Neural progenitor cell (in vitro differentiated cells): ENCODE results near the gene NBAS. TPM values are rescaled to one million over a fixed set of nuclear protein-coding genes. Genes with fewer than 3 reads are reported as not detected.
"Not testable (repeated sequence)": the region's sequence is repeated elsewhere in the genome, so short reads cannot be mapped to it uniquely, and the experiment has no call there.

ENCODE experiments used
- DNase-seq: peaks from one replicate; pipeline ENCODE4 v3.0.0-alpha.2; 2016; ENCODE audit warnings: low spot score
- H2AFZ ChIP-seq: fragments of 200-600 bp; sonication (generic); replicated peaks from 2 replicates; pipeline ENCODE4 v1.6.1; 2016; ENCODE audit warnings: antibody characterized with exemption
- H3F3A ChIP-seq: fragments of 200-600 bp; sonication (generic); 2 replicates; pipeline ENCODE4 v1.6.1; 2016; ENCODE audit warnings: antibody characterized with exemption, low read depth
- H3K27ac ChIP-seq: fragments of 200-600 bp; sonication (generic); 2 replicates; pipeline ENCODE4 v1.5.1; 2016; ENCODE audit warnings: mild to moderate bottlenecking
- H3K27me3 ChIP-seq: fragments of 200-600 bp; sonication (generic); 2 replicates; pipeline ENCODE4 v1.6.1; 2016; ENCODE audit warnings: mild to moderate bottlenecking, moderate library complexity
- H3K36me3 ChIP-seq: fragments of 200-600 bp; sonication (generic); 2 replicates; pipeline ENCODE4 v1.5.1; 2016
- H3K4me1 ChIP-seq: fragments of 200-600 bp; sonication (generic); 2 replicates; pipeline ENCODE4 v1.6.1; 2016; ENCODE audit warnings: mixed run types
- H3K4me2 ChIP-seq: fragments of 200-600 bp; sonication (generic); 2 replicates; pipeline ENCODE4 v1.6.1; 2016
- H3K4me3 ChIP-seq: fragments of 200-600 bp; sonication (generic); 2 replicates; pipeline ENCODE4 v1.5.1; 2016
- H3K79me2 ChIP-seq: fragments of 200-600 bp; sonication (generic); 2 replicates; pipeline ENCODE4 v1.6.1; 2016; ENCODE audit warnings: low read depth
- H3K9ac ChIP-seq: fragments of 200-600 bp; sonication (generic); 2 replicates; pipeline ENCODE4 v1.6.1; 2016
- H3K9me3 ChIP-seq: fragments of 200-600 bp; sonication (generic); 2 replicates; pipeline ENCODE4 v1.5.1; 2016; ENCODE audit warnings: low read depth
- H4K20me1 ChIP-seq: fragments of 200-600 bp; sonication (generic); 2 replicates; pipeline ENCODE4 v1.6.1; 2016; ENCODE audit warnings: low read depth
- H3K27ac Mint-ChIP-seq: 3 replicates; pipeline ENCODE4 v1.8.0; 2021; ENCODE audit warnings: mixed read lengths
- H3K27me3 Mint-ChIP-seq: 2 replicates; pipeline ENCODE4 v1.8.0; 2022; ENCODE audit warnings: low read depth, mild to moderate bottlenecking, inconsistent platforms, moderate library complexity, mixed read lengths; ENCODE audit not compliant: insufficient read depth
- H3K36me3 Mint-ChIP-seq: 3 replicates; pipeline ENCODE4 v1.8.0; 2021; ENCODE audit warnings: mixed read lengths
- H3K4me1 Mint-ChIP-seq: 3 replicates; pipeline ENCODE4 v1.8.0; 2021; ENCODE audit warnings: mixed read lengths
- H3K4me3 Mint-ChIP-seq: 3 replicates; pipeline ENCODE4 v1.8.0; 2021; ENCODE audit warnings: mild to moderate bottlenecking, moderate library complexity, mixed read lengths
- H3K9me3 Mint-ChIP-seq: 3 replicates; pipeline ENCODE4 v1.8.0; 2020; ENCODE audit warnings: mixed read lengths
- CTCF ChIP-seq: fragments of 200-600 bp; sonication (generic); IDR thresholded peaks from 2 replicates; pipeline ENCODE4 v1.5.1; 2017; ENCODE audit warnings: antibody characterized with exemption, mild to moderate bottlenecking
- EZH2 ChIP-seq: fragments of 200-600 bp; sonication (generic); IDR thresholded peaks from 2 replicates; pipeline ENCODE4 v1.6.1; 2017; ENCODE audit warnings: antibody characterized with exemption, mild to moderate bottlenecking, moderate library complexity
- EZH2phosphoT487 ChIP-seq: fragments of 200-600 bp; sonication (generic); IDR thresholded peaks from 2 replicates; pipeline ENCODE4 v1.6.1; 2017; ENCODE audit warnings: antibody characterized with exemption
- total RNA-seq: library from RNA; depleted of rRNA; stranded (reverse); fragments of >200 nt; gene quantifications from 2 replicates; pipeline ENCODE4 v1.2.3, GENCODE V29; 2015; ENCODE audit warnings: low replicate concordance

The NBAS gene
- total RNA-seq, 1 donor from 2014 or later = 58.0 TPM

- H4K20me1 ChIP-seq = no peaks in the 10 kb centered on the region
- no peaks in the 10 kb centered on the region for H3K27me3 ChIP-seq
- H3K4me3 Mint-ChIP-seq = no peak overlapping the region
- no peaks in the 10 kb centered on the region for H3F3A ChIP-seq
- H3K4me3 ChIP-seq = no peak overlapping the region
- peaks cover 6% of the 10 kb centered on the region for H3K79me2 ChIP-seq
- peaks cover 23% of the 10 kb centered on the region for H3K36me3 Mint-ChIP-seq
- DNase-seq = no peak
- peaks cover 4% of the 10 kb centered on the region for H3K36me3 ChIP-seq
- TF ChIP-seq EZH2 (no peak), CTCF (no peak)
- no peak overlapping the region for H3K27ac Mint-ChIP-seq
- no peaks in the 10 kb centered on the region for H3K4me1 Mint-ChIP-seq
- no peaks in the 10 kb centered on the region for H3K9me3 Mint-ChIP-seq
- no peaks in the 10 kb centered on the region for H3K4me1 ChIP-seq
- no peaks in the 10 kb centered on the region for H3K9me3 ChIP-seq
- no peaks in the 10 kb centered on the region for H3K27me3 Mint-ChIP-seq
- no peak overlapping the region for H3K27ac ChIP-seq
- H2AFZ ChIP-seq = no peak overlapping the region
- H3K4me2 ChIP-seq = no peak overlapping the region
- H3K9ac ChIP-seq = no peak overlapping the region
Observed at GRCh38 chr2:15506229-15506819, 54.8 kb downstream of the NBAS start.

- Histone ChIP-seq H3K4me1 (no peaks in the 10 kb centered on the region), H4K20me1 (no peaks in the 10 kb centered on the region), H3K36me3 (no peaks in the 10 kb centered on the region), H3K4me2 (no peak overlapping the region), H3K27ac (no peak overlapping the region), H3K9ac (no peak overlapping the region), H3K9me3 (no peaks in the 10 kb centered on the region), H2AFZ (no peak overlapping the region), H3K4me3 (no peak overlapping the region), H3F3A (no peaks in the 10 kb centered on the region), H3K27me3 (no peaks in the 10 kb centered on the region), H3K79me2 (peaks cover 6% of the 10 kb centered on the region)
- Mint-ChIP-seq H3K36me3 (peaks cover 21% of the 10 kb centered on the region), H3K27me3 (no peaks in the 10 kb centered on the region), H3K4me3 (no peak overlapping the region), H3K9me3 (no peaks in the 10 kb centered on the region), H3K4me1 (no peaks in the 10 kb centered on the region), H3K27ac (no peak overlapping the region)
- DNase-seq = no peak
- TF ChIP-seq EZH2 (no peak), CTCF (no peak), EZH2phosphoT487 (no peak)
Observed at GRCh38 chr2:15504882-15505663, 56.1 kb downstream of the NBAS start.

- H3K4me2 ChIP-seq, H3F3A ChIP-seq, H3K27ac ChIP-seq, H3K27me3 Mint-ChIP-seq, H3K9me3 Mint-ChIP-seq, H3K9me3 ChIP-seq, H3K27ac Mint-ChIP-seq, DNase-seq, H4K20me1 ChIP-seq, H3K4me1 Mint-ChIP-seq, H2AFZ ChIP-seq, H3K9ac ChIP-seq, H3K36me3 ChIP-seq, H3K27me3 ChIP-seq, H3K4me3 Mint-ChIP-seq, H3K4me1 ChIP-seq, H3K4me3 ChIP-seq, H3K79me2 ChIP-seq: not testable (repeated sequence)
- H3K36me3 Mint-ChIP-seq = peaks cover 25% of the 10 kb centered on the region
Observed at GRCh38 chr2:15499251-15499650, 61.9 kb downstream of the NBAS start.

GRCh38 chr2:15498554-15498953 lies 62.6 kb downstream of the NBAS start:
- H3K9me3 Mint-ChIP-seq = no peaks in the 10 kb centered on the region
- no peaks in the 10 kb centered on the region for H3F3A ChIP-seq
- H3K27me3 ChIP-seq = no peaks in the 10 kb centered on the region
- DNase-seq = no peak
- TF ChIP-seq EZH2 (no peak), EZH2phosphoT487 (no peak), CTCF (no peak)
- H3K79me2 ChIP-seq = no peaks in the 10 kb centered on the region
- no peak overlapping the region for H3K27ac ChIP-seq
- peaks cover 8% of the 10 kb centered on the region for H3K4me1 Mint-ChIP-seq
- no peaks in the 10 kb centered on the region for H3K4me1 ChIP-seq
- no peak overlapping the region for H3K4me3 Mint-ChIP-seq
- no peak overlapping the region for H3K4me2 ChIP-seq
- no peaks in the 10 kb centered on the region for H3K27me3 Mint-ChIP-seq
- H3K9ac ChIP-seq = no peak overlapping the region
- no peaks in the 10 kb centered on the region for H4K20me1 ChIP-seq
- H3K36me3 ChIP-seq = no peaks in the 10 kb centered on the region
- no peaks in the 10 kb centered on the region for H3K9me3 ChIP-seq
- H3K27ac Mint-ChIP-seq = no peak overlapping the region
- H3K36me3 Mint-ChIP-seq = peaks cover 25% of the 10 kb centered on the region
- H2AFZ ChIP-seq = no peak overlapping the region
- no peak overlapping the region for H3K4me3 ChIP-seq
